HG02678 (cell line): ENCODE measurements around the gene AGXT2.

Experiments used
- ATAC-seq: cut with Tn5 transposase; IDR thresholded peaks from one replicate; pipeline ENCODE4 v1.9.1; 2021; ENCODE audit warnings: mild to moderate bottlenecking, moderate library complexity; ENCODE audit not compliant: unreplicated experiment

AGXT2 gene

DNA sequence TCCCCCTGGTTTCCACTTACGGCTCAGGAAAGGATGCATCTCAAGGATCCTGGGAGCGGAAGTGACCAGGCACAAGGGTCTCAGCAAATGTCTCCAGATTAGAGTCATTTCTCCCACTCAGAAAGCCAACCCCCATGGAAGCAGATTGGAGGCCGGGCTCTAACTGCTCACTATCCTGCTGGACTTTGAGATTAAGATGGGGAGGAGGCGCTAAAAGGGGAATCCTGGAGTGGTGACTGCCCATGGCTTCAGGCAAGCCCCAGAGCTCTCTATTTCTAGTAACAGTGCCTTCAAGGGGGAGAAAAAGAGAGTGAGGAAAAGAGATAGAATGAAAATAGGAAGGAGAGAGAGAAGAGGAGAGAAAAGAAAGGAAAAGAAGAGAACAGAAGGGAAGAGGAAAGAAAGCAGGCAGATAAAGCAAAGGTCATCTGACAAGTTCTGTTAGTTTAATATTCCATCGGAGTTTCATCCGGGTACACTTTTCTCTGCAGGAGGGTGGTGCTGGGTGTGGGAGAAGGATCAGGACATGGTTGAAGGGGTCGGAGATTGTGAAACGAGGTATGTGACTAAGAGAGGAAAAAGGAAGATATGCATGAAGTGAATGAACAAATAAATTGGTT lies at the start of gene AGXT2:
Gene AGXT2 (minus strand): TSS at position 165 of the 620 bp plus-strand sequence. CDS start 57 bp downstream, at position 108.
- ATAC-seq = no peak

DNA sequence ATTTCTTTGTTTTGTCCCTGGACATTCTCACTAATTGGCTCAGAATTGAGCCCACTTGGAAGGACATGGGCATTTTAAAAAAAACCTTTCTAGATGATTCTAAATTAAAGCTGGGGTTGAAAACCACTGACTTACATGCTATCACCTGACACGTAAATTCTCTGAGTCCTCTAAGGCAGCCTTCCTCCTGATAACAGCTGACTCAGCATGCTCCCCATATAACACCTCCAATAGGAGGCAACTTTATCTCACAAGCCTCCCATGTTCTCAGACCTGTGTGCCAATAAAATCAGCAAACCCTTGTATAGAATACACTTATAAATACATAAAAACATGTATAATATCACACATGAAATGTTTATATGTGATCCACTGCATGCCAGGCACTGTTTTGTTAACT lies 49.2 kb upstream of the AGXT2 start:
- ATAC-seq = no peak

GRCh38 chr5:35096216-35096615 lies 48.5 kb upstream of the AGXT2 start:
- no peak for ATAC-seq

- ATAC-seq = no peak
Measured at GRCh38 chr5:35095366-35095765, 47.6 kb upstream of the AGXT2 start.

GRCh38 chr5:35094948-35095347 lies 47.2 kb upstream of the AGXT2 start:
- ATAC-seq = no peak

DNA sequence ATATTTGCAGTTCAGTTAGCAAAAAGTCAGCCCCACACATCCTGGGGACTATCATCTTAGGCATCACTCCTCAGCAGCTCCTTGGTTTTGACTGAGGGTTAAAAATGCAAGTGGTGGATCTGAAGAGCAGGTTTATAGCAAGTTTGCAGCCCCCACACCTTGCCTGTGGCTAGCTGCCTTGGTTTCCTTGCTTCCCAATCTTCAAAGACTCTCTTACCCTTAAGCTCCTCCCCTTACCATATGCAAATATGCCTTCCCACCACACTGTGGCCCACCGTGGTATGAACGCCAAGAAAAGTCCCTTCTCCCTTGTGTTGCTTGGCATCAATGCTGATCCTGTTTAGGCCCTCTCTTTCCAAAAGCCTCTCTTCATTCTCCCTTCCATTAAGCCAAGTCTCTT lies 45.0 kb upstream of the AGXT2 start:
- no peak for ATAC-seq

GRCh38 chr5:35091704-35092103 lies 44.0 kb upstream of the AGXT2 start:
- no peak for ATAC-seq

DNA sequence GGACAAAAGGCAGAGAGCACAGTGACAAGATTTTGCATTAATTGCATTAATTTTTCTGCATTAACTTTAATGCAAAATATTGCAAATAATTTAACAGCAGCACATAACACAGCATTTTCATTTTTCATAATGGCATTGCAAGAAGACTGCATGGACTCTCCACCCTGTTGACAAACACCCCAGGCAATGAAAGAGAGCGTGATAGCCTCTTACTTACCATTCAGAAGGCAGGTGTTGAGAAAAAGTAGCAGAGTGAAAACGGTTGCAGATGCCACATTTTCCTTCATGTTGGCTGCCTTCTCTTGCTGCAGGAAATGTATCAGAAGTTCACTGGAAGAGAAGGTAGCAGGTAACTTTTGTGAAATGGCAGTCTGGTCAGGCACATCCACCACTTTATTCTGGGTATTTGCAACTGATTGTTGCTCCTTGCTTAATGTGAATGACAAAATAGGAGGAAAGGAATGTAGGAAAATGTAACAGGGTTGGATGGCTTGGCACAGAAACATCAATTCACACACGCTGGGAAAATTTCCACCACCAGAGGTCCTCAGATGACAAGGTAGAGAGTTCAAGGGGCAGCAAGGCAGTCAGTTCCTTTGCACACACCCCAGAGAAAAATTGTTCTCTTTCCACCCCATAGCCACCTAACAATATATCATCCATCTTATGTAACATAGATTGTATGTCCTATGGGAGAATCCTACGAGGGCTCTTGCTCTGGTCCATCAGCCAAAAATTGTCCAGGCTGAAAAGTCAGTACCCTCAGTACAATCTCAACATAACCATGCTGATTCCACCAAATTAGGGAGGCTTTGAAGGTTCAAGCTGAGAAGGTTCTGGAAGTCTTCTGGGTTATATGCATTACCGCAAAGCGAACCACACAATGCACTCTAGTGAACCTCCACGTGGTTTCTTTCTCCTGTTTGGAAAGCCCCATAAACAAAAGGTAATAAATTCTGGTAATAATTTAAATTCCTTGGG lies 41.9 kb upstream of the AGXT2 start:
- no peak for ATAC-seq

DNA sequence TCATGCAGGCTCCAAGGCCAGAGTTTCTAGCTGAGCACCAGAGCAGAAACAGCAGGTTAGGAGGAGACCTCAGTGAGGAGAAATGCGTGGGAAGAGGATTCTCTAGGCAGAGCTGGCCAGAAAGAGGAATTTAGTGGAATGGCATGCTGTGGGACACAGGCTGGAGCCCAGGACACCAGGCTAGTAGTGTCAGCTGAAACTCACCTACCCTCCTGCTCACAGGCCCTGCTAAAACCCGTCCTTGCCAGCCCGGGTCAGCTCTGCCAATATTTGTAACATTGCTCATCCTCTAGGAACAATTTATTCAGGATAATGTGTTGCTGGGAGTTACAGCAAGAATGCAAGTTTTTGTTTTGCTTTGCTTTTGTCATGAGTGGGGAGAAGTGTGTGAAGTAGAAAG lies 40.2 kb upstream of the AGXT2 start:
- ATAC-seq = no peak

- ATAC-seq = no peak
Measured at GRCh38 chr5:35083150-35083549, 35.4 kb upstream of the AGXT2 start.

DNA sequence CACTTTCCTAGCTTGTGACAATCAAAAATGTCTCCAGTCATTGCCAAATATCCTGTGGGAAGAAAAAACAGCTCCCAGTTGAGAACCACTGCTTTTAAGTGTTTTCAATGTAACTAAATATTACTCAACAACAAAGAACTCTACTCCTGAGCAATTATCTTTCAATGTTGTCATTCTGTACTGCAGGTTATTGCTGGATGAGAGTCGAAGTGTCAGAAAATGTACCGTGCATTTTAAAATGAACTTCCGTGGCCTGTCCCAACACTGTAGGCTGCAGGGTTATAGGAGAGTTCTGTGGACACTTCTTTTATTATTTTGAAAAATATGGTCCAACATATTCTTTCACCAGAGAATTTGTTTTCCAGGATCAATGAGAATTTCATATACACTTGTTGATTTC lies 34.8 kb upstream of the AGXT2 start:
- ATAC-seq = no peak

DNA sequence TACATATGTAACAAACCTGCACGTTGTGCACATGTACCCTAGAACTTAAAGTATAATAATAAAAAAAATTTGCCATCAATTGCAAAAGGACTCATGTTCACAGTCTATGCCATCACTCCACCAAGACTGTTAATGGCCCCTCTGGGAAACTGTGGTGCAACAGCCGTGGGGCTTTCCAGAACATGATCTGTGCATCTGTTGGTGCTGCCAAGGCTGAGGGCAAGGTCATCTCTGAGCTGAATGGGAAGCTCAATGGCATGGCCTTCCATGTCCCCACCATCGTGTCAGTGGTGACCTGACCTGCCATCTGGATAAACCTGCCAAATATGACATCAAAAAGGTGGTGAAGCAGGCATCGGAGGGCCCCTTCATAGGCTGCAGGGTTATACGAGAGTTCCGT lies 33.4 kb upstream of the AGXT2 start:
- no peak for ATAC-seq

DNA sequence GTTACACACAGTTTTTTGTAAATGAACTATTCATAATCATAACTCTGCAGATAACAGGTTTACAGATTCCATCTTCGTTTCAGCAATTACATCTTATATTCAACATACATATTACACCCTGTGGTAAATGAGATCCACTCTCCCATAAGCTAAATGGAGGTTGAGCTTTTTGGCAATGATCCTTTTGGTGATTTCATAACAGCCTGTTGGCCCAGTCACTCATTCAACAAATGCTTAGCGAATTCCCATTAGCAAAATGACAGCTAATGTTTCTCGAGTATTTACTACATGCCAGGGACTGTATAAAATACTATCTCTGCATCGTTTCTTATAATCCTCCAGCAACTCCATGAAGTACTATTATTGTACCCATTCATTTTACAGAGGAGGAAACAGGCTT lies 25.4 kb upstream of the AGXT2 start:
- no peak for ATAC-seq

DNA sequence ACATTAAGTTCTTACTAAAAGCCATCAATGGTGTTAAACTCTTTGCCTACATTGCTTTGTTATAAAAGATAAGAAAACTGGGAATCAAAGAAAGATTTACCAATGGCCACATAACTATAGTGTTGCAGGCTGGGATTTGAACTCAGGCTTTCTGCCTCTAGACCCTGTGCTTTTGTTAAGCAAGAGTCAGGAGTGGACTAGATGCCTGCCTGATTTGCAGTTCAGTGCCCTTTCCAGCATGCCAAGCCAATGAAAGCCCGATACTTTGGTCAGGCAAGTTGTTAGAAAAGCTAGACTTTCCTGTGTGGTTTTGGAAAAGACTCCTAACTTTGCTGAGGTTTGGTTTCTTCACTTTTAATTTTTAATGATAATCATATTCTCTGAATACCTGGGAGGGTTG lies 21.4 kb upstream of the AGXT2 start:
- ATAC-seq = no peak

DNA sequence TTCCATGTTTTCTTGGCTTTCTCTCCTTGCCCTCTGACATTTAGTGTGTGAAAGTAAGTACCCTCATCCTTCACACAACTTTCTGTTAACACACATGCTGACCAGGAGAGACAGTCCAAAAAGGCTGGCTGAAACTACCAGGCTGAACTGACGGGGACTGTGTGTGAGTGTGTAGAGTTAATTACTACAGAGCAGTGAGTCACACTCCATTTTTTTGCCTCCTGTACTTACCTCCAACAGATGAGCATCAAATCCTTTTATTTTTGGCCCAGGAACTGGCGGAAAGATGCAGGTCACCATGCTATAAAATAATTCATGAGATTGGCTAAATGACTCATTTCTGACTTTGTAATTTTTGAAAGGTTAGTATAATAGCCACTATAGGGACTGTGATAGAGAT lies 20.2 kb upstream of the AGXT2 start:
- ATAC-seq = no peak

GRCh38 chr5:35066260-35066795 lies 18.6 kb upstream of the AGXT2 start:
- ATAC-seq = peak; percentile 87

DNA sequence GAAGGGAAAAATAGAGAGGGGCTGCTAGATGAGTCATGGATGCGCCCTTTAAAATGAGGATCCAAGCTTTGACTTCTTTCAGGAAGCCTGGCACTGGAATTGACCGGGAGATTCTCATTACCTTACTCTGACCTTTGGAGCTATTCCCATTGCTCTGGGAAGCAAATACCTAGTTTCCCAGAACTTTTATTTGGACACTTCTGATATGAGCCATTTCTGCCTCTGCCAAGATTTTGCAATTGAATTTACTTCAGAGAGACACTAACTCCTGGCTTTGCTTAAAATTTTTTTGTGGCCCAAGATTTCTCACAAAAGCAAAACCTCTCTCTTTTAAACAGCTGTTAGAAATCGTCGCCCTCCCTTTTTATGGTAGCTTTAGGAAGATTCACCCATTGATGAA lies 15.7 kb upstream of the AGXT2 start:
- no peak for ATAC-seq

DNA sequence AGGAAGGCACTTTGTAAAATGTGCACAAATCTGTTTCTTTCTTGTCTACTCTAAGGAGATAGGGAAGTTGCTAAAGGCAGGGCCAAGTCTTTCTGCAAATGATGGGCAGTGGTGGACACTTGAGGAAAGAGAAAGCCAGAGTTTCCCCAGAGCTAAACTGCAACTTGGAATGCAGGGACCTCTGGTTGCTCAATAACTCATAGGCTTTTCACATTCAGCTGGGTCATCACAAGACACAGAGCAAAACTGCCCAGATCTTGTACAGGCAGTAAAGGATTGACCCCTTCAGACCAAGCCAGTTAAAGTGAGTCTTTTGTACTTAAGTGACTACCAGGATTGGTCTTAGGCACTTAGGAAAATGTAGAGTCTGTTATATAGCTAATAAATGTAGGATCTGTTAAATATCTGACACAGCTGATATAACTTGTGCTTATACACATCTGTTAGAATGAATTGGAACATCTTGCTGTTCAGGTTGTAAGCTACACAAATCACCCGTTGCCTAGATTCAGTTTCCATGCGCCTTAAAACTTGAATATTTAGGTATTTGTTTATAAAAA lies 13.5 kb upstream of the AGXT2 start:
- ATAC-seq = no peak

DNA sequence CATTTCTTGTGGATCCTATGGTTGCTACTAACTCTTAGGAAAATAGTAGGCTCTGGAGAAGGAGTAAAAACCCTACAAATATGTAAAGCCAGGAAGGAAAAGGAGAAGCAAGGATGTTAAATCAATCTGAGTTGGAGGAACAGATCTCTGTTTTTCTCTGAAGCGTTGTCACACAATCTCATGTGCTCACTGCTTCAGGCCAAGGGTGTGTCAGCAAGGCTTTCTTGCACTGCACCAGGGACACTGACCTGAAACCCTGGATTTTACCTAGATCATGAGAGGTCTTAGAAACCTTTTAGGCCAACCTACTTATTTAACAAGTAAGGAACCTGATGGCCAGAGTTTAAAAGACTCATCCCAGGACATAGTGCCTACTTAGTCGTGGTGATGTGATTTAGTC lies 12.5 kb upstream of the AGXT2 start:
- no peak for ATAC-seq

GRCh38 chr5:35059251-35059650 lies 11.5 kb upstream of the AGXT2 start:
- ATAC-seq = no peak

DNA sequence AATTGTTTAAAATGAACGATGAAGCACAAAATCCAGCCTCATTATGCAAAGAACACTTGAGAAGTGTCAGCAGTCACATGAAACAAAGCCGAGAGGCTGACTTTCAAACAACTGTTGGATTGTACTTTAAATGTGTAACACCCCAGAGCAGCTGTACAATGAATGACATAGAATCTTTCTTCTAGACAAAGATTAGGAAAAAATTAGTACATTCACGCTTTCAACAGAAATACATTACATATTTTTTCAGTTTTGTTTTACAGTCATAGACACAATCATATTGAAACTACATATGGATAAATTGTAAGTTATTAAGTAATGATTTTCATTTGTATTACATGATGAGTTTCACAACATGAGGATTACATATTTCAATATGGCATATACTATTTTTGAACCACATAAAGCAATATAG lies 10.6 kb upstream of the AGXT2 start:
- ATAC-seq = peak; percentile 86

GRCh38 chr5:35056686-35057085 lies 8.9 kb upstream of the AGXT2 start:
- ATAC-seq = no peak
